A549 treated with Mapracorat at 1 μM for 4 hours (cell line): ENCODE results near the gene ARL4A. TPM values are rescaled to one million over a fixed set of nuclear protein-coding genes. Genes with fewer than 3 reads are reported as not detected.

Experiments
- total RNA-seq: library from RNA; stranded (reverse); fragments of 200-300 nt; extraction: Qiagen RNA extraction; gene quantifications from 5 replicates; pipeline ENCODE4 v1.2.3, GENCODE V29; 2022

ARL4A gene, protein sequence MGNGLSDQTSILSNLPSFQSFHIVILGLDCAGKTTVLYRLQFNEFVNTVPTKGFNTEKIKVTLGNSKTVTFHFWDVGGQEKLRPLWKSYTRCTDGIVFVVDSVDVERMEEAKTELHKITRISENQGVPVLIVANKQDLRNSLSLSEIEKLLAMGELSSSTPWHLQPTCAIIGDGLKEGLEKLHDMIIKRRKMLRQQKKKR
- 58.5 to 74.2 TPM (median 65.1 TPM) in 5 replicates for total RNA-seq

DNA sequence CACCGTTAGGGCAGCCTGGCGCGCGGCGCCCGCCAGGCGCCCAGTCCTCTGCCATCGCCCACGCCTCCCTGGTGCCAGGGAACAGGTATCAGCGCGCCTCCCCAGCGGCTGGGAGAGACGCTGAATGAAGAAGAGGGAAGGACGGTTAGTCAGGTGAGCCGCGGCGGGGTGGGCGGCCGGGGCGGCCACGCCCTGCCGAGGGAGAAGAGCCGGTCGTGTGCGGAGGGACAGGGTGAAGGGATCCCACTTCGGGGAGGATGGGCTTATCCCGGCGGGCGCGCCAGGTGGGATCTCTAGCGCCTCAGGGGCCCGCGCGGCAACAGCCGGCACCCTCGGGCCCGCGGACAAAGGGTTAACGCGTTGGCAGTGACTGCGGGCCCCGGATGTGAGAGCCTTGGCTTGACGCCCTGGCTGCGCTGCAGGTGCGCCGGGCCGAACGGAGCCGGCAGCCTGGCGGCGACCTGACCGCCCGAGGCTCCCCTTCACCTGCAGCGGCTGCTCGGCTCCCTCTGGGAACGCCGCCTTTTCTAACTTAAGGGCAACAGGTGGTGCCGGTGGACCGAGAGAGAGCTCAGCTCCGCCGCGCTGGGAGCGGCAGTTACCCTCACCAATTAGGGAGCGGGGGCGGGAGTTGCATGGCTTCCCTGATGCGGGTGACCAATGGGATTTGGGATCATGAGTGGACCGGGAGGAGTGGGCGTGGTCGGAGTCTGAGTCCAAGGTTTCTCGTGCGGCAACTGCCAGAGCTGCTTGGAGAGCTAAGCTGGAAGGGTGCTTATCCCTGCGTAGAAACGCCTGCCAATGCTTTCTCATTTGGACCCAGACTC, at the start of gene ARL4A:
Gene ARL4A (plus strand): TSS at position 743 of the 827 bp plus-strand sequence. CDS start 622 bp downstream, outside the sequence.

Other genes with a start within 250 kb of the ARL4A start
- 0.26 to 0.53 TPM (median 0.32 TPM) in 5 replicates for gene SCIN, start 116.9 kb upstream of the ARL4A start, total RNA-seq